K562 (cell line): ENCODE results near the gene NOP10. TPM values are rescaled to one million over a fixed set of nuclear protein-coding genes. Genes with fewer than 3 reads are reported as not detected.
A peak's percentile ranks its signal among the peaks of the same experiment; 100 is the strongest.

Experiments used
- BHLHE40 ChIP-seq: IDR thresholded peaks from 2 replicates; pipeline ENCODE4 v1.6.1; 2011; ENCODE audit warnings: low read length, improper control_type of control experiment
- C11orf30 ChIP-seq: fragments of 450-650 bp; IDR thresholded peaks from 2 replicates; pipeline ENCODE4 v1.6.1; 2016; ENCODE audit warnings: low read depth, mild to moderate bottlenecking
- CXXC5 ChIP-seq: fragments of 250-450 bp; sonication (Bioruptor Pico); IDR thresholded peaks from 2 replicates; pipeline ENCODE4 v1.8.0; 2022; ENCODE audit warnings: inconsistent platforms, mild to moderate bottlenecking, moderate library complexity
- EHMT2 ChIP-seq: fragments of 450-650 bp; IDR thresholded peaks from 2 replicates; pipeline ENCODE4 v1.6.1; 2018; ENCODE audit warnings: antibody characterized with exemption
- ESRRB ChIP-seq: fragments of 250-450 bp; sonication (Bioruptor Pico); IDR thresholded peaks from 2 replicates; pipeline ENCODE4 v1.5.0; 2020; ENCODE audit warnings: mild to moderate bottlenecking, moderate library complexity, borderline replicate concordance
- FOXJ3 ChIP-seq: sonication (generic); formaldehyde crosslinking; IDR thresholded peaks from 2 replicates; pipeline ENCODE4 v1.4.0; 2020; ENCODE audit warnings: mild to moderate bottlenecking, missing genetic modification reagents
- GABPA ChIP-seq: fragments of 200-800 bp; sonication (Bioruptor generic); conservative IDR thresholded peaks from 2 replicates; pipeline ENCODE4 v1.6.1; 2016; ENCODE audit warnings: low read depth, missing genetic modification characterization, missing compliant biosample characterization
- HIVEP1 ChIP-seq: fragments of 250-450 bp; sonication (Bioruptor Pico); IDR thresholded peaks from 2 replicates; pipeline ENCODE4 v1.4.0; 2020; ENCODE audit warnings: mild to moderate bottlenecking
- HNRNPH1 ChIP-seq: fragments of 200-400 bp; formaldehyde crosslinking; optimal IDR thresholded peaks from 2 replicates; pipeline ENCODE3; 2017; ENCODE audit warnings: low read depth, mild to moderate bottlenecking, low read length, moderate library complexity
- MCM3 ChIP-seq: fragments of 450-650 bp; IDR thresholded peaks from 2 replicates; pipeline ENCODE4 v1.6.1; 2016
- MECOM ChIP-seq: fragments of 250-450 bp; sonication (Bioruptor Pico); IDR thresholded peaks from 2 replicates; pipeline ENCODE4 v1.8.0; 2022; ENCODE audit warnings: inconsistent platforms
- NRF1 ChIP-seq, 2 experiments: fragments of 450-650 bp; IDR thresholded peaks in 1 of 2; conservative IDR thresholded peaks in 1 of 2; 2 replicates each; pipeline ENCODE4 v1.6.1; 2014; ENCODE audit warnings: mild to moderate bottlenecking in 2 of 2
- SMAD3 ChIP-seq: fragments of 450-650 bp; formaldehyde crosslinking; conservative IDR thresholded peaks from 2 replicates; pipeline ENCODE4 v1.4.0; 2020; ENCODE audit warnings: mild to moderate bottlenecking
- SRF ChIP-seq, 2 experiments: fragments of 250-450, 450-650 bp in 1 of 2; sonication (Bioruptor Pico) in 1 of 2; sonication (generic) in 1 of 2; formaldehyde crosslinking; IDR thresholded peaks; 2 replicates each; pipeline versions ENCODE4 v1.5.0 to v1.5.1; 2020 to 2022; ENCODE audit warnings: mild to moderate bottlenecking in 1 of 2, missing genetic modification reagents in 1 of 2
- TCFL5 ChIP-seq: fragments of 250-450 bp; sonication (Bioruptor Pico); conservative IDR thresholded peaks from 2 replicates; pipeline ENCODE4 v1.6.1; 2021; ENCODE audit warnings: mild to moderate bottlenecking, moderate library complexity, matching md5 sums
- TFAM ChIP-seq: fragments of 250-450 bp; sonication (Bioruptor Pico); conservative IDR thresholded peaks from 2 replicates; pipeline ENCODE4 v1.5.0; 2021; ENCODE audit warnings: mild to moderate bottlenecking, moderate library complexity
- ZNF224 ChIP-seq: sonication (generic); formaldehyde crosslinking; IDR thresholded peaks from 2 replicates; pipeline ENCODE4 v1.8.0; 2022; ENCODE audit warnings: mild to moderate bottlenecking, missing genetic modification reagents
- polyA plus RNA-seq, 8 experiments: library from polyadenylated mRNA; depleted of rRNA in 4 of 8; stranded (reverse) in 5 of 8; unstranded in 3 of 8; fragments of >200 nt; fragmentation: Nextera tagmentation in 2 of 8; fragmentation: Illumina TruSeq in 1 of 8; extraction: Ambion mirVana in 2 of 8; extraction: Trizol in 1 of 8; gene quantifications; 2 replicates each; pipeline versions ENCODE4 v1.2.1 to v1.2.3, GENCODE V29; 2011 to 2014; ENCODE audit warnings: inconsistent platforms in 1 of 8, missing spikeins in 1 of 8
- total RNA-seq, 7 experiments: library from RNA; depleted of rRNA in 6 of 7; stranded (reverse); fragments of >200 nt in 6 of 7; fragmentation: Illumina TruSeq in 2 of 7; extraction: Trizol in 2 of 7; gene quantifications; 2 replicates each; pipeline versions ENCODE4 v1.2.1 to v1.2.3, GENCODE V29; 2011 to 2021; ENCODE audit warnings: low replicate concordance in 1 of 7
- TF ChIP-seq, protein P1 (sequence below): sonication (generic); formaldehyde crosslinking; IDR thresholded peaks from 2 replicates; pipeline ENCODE4 v1.8.0; 2022; ENCODE audit warnings: missing genetic modification reagents, mild to moderate bottlenecking, moderate library complexity, borderline replicate concordance
- TF ChIP-seq, protein P2 (sequence below): sonication (generic); formaldehyde crosslinking; IDR thresholded peaks from 2 replicates; pipeline ENCODE4 v1.8.0; 2022; ENCODE audit warnings: missing genetic modification reagents, mild to moderate bottlenecking, borderline replicate concordance
- TF ChIP-seq, protein P3 (sequence below): fragments of 250-450 bp; sonication (Bioruptor Pico); IDR thresholded peaks from 2 replicates; pipeline ENCODE4 v1.4.0; 2020
- TF ChIP-seq, protein P4 (sequence below): sonication (generic); formaldehyde crosslinking; IDR thresholded peaks from 2 replicates; pipeline ENCODE4 v1.8.0; 2023; ENCODE audit warnings: mild to moderate bottlenecking, missing genetic modification reagents

The NOP10 gene
- total and polyA plus RNA-seq, 9 of the 15 experiments (the other 6 are each of a cell fraction or from before 2014, with no cell fraction given) = 250 to 1,663 (median 449) TPM

DNA sequence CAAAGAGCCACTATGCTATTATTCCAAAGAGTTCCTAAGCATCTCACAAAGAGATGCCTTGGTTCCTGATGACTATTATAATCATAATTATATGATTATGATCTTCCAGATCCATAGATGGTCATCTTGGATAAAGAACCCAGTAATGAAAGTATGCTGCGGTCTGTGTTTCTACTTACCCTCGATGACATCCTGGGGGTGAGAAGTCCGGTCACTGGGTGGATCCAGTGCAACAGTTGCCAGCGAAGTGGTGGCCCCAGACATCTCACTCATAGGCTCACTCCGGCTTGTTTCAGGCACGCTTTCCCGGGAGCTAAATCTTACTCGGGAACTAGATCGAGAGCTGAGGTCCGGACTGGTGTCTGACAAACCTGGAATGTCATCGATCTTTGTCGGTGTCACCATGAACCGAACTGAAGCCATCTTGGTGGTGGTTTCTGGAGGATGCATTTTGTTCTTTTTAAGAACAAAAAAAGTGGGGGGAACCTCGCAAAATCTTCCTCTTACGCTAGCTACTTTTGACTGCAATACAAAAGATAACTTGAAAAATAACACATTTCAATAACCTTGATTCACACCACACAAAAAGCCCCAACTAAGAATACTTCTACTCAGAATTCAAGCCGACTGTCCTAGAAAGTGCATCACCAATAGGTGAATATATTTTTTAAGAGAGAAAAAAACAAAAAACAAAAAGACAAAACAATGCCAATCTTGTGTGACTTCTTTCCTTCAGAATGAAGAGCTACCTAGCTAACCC is 6.5 kb downstream of the NOP10 start (continued):
- no peak for TF ChIP-seq TFAM (CRISPR knock-in tag)
- TF ChIP-seq, protein P1, sequence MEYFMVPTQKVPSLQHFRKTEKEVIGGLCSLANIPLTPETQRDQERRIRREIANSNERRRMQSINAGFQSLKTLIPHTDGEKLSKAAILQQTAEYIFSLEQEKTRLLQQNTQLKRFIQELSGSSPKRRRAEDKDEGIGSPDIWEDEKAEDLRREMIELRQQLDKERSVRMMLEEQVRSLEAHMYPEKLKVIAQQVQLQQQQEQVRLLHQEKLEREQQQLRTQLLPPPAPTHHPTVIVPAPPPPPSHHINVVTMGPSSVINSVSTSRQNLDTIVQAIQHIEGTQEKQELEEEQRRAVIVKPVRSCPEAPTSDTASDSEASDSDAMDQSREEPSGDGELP (CRISPR knock-in tag) = no peak
- TF ChIP-seq C11orf30 = no peak
- no peak for TF ChIP-seq HNRNPH1
- no peak for TF ChIP-seq NRF1 (conservative IDR thresholded peaks at IDR 0.05 in 1 of 2, IDR thresholded peaks at IDR 0.05 in 1 of 2)
- TF ChIP-seq, protein P2, sequence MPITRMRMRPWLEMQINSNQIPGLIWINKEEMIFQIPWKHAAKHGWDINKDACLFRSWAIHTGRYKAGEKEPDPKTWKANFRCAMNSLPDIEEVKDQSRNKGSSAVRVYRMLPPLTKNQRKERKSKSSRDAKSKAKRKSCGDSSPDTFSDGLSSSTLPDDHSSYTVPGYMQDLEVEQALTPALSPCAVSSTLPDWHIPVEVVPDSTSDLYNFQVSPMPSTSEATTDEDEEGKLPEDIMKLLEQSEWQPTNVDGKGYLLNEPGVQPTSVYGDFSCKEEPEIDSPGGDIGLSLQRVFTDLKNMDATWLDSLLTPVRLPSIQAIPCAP (CRISPR knock-in tag) = no peak
- TF ChIP-seq BHLHE40 = no peak
- peak; percentile 21 for TF ChIP-seq CXXC5 (CRISPR knock-in tag)
- no peak for TF ChIP-seq TCFL5 (CRISPR knock-in tag)
- TF ChIP-seq EHMT2 = no peak
- TF ChIP-seq, protein P3, sequence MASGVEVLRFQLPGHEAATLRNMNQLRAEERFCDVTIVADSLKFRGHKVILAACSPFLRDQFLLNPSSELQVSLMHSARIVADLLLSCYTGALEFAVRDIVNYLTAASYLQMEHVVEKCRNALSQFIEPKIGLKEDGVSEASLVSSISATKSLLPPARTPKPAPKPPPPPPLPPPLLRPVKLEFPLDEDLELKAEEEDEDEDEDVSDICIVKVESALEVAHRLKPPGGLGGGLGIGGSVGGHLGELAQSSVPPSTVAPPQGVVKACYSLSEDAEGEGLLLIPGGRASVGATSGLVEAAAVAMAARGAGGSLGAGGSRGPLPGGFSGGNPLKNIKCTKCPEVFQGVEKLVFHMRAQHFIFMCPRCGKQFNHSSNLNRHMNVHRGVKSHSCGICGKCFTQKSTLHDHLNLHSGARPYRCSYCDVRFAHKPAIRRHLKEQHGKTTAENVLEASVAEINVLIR (CRISPR knock-in tag) = peak; percentile 50; the same call in 1 of the 2 replicates
- TF ChIP-seq ZNF224 (CRISPR knock-in tag) = no peak
- TF ChIP-seq, protein P4, sequence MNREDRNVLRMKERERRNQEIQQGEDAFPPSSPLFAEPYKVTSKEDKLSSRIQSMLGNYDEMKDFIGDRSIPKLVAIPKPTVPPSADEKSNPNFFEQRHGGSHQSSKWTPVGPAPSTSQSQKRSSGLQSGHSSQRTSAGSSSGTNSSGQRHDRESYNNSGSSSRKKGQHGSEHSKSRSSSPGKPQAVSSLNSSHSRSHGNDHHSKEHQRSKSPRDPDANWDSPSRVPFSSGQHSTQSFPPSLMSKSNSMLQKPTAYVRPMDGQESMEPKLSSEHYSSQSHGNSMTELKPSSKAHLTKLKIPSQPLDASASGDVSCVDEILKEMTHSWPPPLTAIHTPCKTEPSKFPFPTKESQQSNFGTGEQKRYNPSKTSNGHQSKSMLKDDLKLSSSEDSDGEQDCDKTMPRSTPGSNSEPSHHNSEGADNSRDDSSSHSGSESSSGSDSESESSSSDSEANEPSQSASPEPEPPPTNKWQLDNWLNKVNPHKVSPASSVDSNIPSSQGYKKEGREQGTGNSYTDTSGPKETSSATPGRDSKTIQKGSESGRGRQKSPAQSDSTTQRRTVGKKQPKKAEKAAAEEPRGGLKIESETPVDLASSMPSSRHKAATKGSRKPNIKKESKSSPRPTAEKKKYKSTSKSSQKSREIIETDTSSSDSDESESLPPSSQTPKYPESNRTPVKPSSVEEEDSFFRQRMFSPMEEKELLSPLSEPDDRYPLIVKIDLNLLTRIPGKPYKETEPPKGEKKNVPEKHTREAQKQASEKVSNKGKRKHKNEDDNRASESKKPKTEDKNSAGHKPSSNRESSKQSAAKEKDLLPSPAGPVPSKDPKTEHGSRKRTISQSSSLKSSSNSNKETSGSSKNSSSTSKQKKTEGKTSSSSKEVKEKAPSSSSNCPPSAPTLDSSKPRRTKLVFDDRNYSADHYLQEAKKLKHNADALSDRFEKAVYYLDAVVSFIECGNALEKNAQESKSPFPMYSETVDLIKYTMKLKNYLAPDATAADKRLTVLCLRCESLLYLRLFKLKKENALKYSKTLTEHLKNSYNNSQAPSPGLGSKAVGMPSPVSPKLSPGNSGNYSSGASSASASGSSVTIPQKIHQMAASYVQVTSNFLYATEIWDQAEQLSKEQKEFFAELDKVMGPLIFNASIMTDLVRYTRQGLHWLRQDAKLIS (CRISPR knock-in tag) = no peak
- TF ChIP-seq SMAD3 (CRISPR knock-in tag) = no peak; the same call in 1 of the 2 replicates
- no peak for TF ChIP-seq SRF (CRISPR knock-in tag; IDR thresholded peaks at IDR 0.05)
- no peak for TF ChIP-seq MCM3
- TF ChIP-seq ESRRB (CRISPR knock-in tag) = no peak
- TF ChIP-seq FOXJ3 (CRISPR knock-in tag) = no peak
- no peak for TF ChIP-seq MECOM (CRISPR knock-in tag)
- 0 out of 2 replicates have a peak, but pooled peaks have one; percentile 1 for TF ChIP-seq GABPA (tag)
- TF ChIP-seq HIVEP1 (CRISPR knock-in tag) = no peak
